Hematopoietic multipotent progenitor cell treated with erythropoietin and hydrocortisone succinate and interleukin-3 and kit ligand, for 8 days (in vitro differentiated cells): ENCODE data around the gene KYNU.
"Not testable (repeated sequence)": the region's sequence is repeated elsewhere in the genome, so short reads cannot be mapped to it uniquely, and the experiment has no call there.

Source experiments
- DNase-seq: peaks from one replicate; pipeline ENCODE4 v3.0.0-alpha.2; 2015

KYNU gene

DNA sequence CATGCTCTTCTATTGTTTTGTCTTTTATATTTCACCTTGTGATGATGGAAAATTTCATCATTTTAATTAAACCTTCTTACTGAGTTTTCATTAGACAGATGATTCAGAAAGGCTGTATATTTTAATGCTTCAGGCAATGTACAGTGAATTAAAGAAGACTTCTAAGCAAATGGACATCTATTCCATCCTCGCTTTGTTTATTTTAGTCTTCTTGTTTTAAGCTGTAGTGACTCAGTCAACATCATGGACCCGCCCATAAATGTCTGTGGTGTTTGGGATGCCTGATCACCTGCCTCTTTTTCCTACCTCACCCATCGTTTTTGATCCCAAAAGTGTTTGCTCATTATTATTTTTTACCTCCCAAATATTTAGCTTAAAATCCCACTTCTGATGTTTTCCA is 43.1 kb downstream of the KYNU start:
- DNase-seq = no peak

GRCh38 chr2:142926445-142926844 is 49.0 kb downstream of the KYNU start:
- no peak for DNase-seq

DNA sequence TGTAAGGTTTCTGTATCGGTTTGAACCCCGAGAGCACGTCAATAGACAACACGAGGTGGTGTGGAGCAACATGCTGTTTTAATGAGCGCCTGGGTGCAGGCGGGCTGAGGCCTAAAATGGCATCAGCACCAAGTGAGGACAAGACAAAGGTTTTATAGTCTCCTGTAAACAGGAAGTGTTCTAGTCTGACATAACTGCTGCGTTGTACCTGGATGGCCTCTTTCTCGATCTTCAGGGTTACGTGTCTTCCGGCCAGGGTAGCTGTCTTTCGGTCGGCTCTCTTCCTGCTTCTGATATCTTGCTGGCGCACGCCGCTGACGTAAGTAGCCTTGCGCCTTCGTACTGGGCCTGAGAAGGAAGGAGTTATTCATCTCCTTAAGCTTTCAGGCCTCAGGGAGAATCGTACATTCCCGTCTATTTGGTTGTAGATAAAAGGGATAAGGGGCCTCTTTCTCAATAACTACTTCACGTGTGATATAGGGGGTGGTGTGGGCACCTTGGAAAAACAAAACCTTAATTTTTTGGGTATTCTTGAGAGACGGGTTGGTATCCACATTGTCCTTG is 53.5 kb downstream of the KYNU start:
- no peak for DNase-seq

- DNase-seq = no peak
Observed at GRCh38 chr2:142933916-142934315, 56.5 kb downstream of the KYNU start.

- DNase-seq = no peak
Observed at GRCh38 chr2:142935563-142936089, 58.2 kb downstream of the KYNU start.

- DNase-seq = no peak
Observed at GRCh38 chr2:142936629-142937028, 59.2 kb downstream of the KYNU start.

DNA sequence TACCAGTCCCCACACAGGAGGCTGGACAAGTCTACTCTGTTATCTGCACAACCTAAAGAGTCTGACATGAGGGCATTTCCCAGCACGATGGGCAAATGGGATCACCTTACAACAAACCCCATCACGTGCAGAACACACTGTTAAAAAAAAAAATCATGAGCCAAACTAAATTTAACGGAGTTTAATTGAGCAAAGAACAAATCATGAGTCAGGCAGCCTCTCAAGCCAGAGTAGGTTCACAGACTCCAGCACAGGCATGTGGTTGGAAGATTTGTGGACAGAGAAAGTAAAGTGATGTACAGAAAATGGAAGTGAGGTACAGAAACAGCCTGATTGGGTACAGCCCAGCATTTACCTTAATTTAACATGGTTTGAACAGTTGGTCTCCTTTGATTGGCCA is 59.9 kb downstream of the KYNU start:
- no peak for DNase-seq

GRCh38 chr2:142938240-142938639 is 60.8 kb downstream of the KYNU start:
- no peak for DNase-seq

DNA sequence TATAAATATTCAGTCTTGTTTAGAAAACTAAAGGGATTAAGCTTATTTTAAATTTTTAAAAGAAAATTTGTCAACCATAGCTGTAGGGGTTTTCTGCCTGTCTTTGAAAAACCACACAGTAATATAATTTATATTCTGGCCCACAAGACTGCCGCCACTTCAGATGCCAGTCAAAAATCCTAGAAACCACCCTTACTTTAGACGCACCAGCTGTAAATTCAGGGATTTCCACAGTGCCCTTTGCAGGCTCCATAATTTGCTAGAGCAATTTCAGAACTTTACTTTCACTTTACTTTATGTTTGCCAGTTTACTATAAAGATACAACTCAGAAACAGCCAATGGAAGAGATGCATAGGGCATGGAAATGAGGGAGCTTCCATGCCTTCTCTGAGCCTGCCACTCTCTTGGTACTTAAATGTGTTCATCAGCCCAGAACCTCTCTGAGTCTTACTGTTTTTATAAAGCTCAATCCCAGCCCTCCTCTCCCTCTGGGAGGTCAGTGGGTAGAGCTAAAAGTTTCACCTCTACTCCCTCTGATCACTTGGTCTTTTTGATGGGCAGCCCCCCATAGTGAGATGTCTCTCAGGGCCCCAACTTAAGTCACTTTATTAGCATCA is 63.3 kb downstream of the KYNU start:
- DNase-seq = no peak

GRCh38 chr2:142942690-142943089 is 65.2 kb downstream of the KYNU start:
- no peak for DNase-seq

GRCh38 chr2:142944264-142944663 is 66.8 kb downstream of the KYNU start:
- DNase-seq = no peak

GRCh38 chr2:142944721-142945120 is 67.3 kb downstream of the KYNU start:
- DNase-seq = no peak

DNA sequence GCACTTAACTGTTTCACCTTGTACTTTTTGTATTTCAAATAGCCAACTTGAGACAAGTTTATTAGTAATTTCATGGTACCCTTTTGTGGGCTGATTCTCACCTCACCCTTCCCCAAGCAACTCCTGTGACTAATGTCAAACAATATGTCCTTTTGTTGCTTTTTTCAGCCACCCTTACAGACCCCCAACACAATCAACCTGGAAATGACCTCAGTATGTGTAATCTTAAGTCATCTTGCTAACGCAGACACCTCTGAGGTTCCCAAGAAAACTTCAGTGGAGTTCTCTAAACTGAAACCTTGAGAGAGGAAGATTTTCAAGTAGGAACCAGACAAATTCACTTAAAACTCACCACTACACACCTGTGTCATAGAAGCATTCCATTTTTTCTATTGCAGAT is 69.5 kb downstream of the KYNU start:
- no peak for DNase-seq

GRCh38 chr2:142948723-142949122 is 71.3 kb downstream of the KYNU start:
- not testable (repeated sequence) for DNase-seq

GRCh38 chr2:142950323-142950722 is 72.9 kb downstream of the KYNU start:
- not testable (repeated sequence) for DNase-seq

- no peak for DNase-seq
Observed at GRCh38 chr2:142951190-142952007, 73.9 kb downstream of the KYNU start.

DNA sequence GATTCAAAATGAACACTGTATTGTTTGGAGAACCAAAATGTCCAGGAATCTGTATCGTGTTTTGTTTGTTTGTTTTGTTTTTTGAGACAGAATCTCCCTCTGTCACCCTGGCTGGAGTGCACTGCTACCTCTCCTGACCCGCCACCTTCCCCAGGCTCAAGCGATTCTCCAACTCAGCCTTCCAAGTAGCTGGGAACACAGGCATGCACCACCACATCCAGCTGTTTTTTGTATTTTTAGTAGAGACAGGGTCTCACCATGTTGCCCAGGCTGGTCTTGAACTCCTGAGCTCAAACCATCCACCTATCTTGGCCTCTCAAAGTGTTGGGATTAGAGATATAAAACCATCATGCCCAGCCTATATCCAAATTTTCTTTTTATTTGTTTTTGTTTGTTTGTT is 74.6 kb downstream of the KYNU start:
- no peak for DNase-seq

GRCh38 chr2:142952793-142953494 is 75.5 kb downstream of the KYNU start:
- DNase-seq = no peak

DNA sequence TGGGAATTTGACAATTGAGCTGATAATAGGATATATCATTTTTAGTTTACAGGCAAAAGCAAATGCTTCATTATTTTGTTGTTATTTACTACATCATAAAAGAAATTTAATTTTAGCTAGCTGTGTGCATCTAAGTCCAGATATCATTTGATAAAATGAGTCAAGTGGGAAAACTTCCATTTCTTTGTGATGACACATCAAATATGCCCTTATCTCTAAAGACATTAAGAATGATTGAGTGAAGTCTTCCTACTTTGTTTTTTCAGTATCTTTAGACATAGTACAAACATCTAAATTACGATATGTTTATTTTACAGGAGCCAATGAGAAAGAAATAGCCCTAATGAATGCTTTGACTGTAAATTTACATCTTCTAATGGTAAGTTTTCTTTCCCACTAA is 77.0 kb downstream of the KYNU start:
- no peak for DNase-seq

GRCh38 chr2:142957144-142957543 is 79.7 kb downstream of the KYNU start:
- DNase-seq = no peak

- no peak for DNase-seq
Observed at GRCh38 chr2:142961202-142961601, 83.7 kb downstream of the KYNU start.

DNA sequence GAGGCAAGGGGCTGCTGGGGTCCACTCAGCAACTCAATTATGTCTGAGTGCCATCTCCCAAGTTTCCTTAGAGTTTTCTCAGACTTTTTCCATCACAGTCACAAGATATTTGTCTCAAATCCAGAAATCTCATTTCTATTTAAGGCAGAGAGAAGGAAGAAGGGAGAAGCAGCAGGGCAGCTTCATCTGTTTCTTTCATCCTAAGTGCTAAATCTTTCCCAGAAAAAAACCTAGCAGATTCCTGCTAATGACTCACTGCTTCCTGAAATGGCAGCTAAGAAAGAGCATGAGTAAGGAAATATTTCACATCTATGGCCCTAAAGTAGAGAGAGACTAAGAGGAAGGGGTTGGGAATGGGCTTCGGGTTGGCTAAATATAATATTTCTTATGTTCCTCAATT is 88.0 kb downstream of the KYNU start:
- DNase-seq = no peak

DNA sequence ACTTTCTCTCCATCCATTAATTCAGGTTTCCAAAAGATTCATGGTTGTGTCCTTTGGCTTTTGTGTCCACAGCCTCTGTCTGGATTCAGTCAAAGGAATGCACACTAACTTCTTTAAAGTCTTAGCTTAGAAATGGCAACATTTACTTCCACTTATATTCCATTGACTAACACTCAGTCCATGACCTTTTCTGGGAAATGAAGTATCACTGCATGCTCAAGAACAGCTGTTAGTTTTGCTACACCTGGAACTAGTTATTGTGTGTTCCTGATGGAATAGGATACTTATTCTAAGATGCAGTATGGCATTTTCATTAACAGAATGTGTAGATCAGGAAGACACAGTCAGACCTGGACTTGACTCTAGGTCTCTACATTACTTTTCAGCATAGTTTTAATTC is 88.8 kb downstream of the KYNU start:
- no peak for DNase-seq
